Hepatic stellate cell (primary cell): ENCODE measurements around the gene LCN10.
"Not testable (repeated sequence)": the region's sequence is repeated elsewhere in the genome, so short reads cannot be mapped to it uniquely, and the experiment has no call there.

Experiments used
- DNase-seq: peaks from one replicate; pipeline ENCODE4 v3.0.0; 2011; ENCODE audit warnings: low spot score

LCN10 gene

DNA sequence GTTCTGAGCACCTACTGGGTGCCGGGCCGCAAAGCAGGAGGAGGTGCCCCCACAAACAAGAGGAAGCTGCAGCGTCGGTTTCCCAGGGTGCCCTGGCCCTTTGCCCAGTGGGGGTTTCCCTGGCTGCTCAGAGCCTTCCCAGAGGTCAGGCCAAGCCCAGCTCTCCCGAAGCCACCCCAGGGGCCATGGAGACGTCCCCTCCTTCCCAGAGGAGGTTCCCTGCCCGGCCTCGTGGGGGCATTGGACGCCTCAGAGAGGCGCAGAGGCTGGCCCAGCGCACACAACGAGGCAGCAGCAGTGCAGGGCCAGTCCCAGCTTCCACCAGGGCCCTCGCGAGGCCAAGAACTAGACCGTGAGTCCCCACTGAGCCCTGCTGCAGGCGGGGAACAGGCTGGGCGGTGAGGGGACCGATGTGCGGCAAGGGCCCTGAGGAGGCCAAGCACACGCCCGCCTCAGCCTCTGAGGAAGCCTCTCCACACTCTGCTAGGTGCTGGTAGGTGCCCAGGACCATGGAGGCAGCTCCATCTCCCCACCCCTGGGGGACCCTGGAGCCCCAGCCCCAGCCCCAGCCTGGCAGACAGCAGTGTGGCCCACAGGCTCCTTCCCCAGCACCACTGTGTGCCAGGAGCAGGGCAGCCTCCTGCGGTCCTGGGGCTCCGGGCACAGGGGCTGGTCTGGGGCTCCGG, 23.4 kb downstream of the LCN10 start:
- no peak for DNase-seq

DNA sequence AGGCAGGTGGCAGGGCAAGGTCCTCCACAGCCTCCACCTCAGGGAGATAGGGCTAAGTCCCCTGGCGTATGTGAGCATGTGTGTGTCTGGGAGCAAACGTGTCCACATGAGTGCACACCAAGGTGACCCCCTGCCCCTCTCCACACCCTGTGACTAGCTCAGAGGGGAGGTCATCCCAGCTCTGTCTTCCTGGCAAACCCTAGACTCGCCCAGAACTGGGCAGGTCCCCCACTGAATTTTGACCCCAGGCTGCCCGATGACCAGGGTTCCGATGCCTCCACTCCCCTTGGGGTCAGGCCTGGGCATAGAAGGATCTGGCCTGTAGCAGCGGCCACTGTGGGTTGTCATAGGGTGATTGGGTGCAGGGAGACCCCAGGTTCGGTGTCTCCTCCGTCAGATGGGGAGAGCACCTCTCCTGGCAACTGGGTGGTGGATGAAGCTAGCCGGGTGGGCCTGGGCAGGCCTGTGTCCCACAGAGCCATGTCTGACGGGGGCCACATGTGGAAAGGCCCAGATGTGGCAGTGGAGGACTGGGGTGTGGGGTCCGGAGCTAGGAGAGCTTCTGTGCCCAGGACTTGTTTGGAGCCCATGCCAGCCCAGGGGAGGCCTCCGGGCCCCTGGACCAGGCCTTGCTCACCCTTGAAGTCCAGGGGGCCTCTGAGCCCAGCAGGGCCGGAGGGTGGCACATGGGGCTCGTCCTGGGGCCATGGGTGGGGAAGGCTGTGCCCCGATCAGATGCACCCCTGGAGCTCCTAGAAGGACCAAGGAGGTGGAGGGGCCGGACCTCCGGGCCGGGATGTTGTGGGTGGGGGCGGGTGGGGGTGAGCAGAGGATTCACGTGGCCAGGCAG, 24.2 kb downstream of the LCN10 start:
- DNase-seq, result no peak

DNA sequence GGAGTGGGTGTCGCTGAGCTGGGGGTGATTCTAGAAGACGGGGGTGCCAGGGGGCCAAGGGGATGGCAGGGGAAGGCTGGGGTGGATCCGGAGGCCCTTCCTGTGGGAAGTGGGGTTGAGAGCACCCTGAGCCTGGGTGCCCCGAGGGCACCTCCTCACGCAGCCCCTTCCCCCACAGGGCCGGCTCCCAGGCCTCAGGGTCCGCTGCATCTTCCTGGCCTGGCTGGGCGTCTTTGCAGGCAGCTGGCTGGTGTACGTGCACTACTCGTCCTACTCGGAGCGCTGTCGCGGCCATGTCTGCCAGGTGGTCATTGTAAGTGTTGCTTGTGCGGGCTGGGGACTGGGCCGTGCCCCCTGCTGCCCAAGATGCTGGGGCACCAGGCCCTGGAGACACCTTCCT, 25.3 kb downstream of the LCN10 start:
- DNase-seq, result no peak

DNA sequence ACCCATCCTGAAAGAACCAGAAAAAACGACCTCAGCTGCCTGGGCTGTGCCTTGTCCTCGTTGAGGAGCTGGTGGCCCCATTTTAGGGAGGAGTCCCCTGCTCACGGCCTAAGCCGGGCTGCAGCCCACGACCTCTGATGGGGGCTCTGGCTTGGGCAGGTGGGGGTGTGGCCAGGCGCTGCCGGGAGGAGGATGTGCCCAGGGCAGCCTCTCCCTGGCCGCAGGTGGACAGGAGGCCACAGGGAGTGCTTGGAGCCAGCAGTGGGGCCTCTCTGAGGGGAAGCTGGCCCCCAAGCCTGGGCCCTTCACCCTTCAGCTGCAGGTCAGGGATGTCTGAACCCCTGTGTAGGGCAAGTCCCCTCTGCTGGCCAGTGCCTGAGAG, 27.9 kb downstream of the LCN10 start:
- no peak for DNase-seq

DNA sequence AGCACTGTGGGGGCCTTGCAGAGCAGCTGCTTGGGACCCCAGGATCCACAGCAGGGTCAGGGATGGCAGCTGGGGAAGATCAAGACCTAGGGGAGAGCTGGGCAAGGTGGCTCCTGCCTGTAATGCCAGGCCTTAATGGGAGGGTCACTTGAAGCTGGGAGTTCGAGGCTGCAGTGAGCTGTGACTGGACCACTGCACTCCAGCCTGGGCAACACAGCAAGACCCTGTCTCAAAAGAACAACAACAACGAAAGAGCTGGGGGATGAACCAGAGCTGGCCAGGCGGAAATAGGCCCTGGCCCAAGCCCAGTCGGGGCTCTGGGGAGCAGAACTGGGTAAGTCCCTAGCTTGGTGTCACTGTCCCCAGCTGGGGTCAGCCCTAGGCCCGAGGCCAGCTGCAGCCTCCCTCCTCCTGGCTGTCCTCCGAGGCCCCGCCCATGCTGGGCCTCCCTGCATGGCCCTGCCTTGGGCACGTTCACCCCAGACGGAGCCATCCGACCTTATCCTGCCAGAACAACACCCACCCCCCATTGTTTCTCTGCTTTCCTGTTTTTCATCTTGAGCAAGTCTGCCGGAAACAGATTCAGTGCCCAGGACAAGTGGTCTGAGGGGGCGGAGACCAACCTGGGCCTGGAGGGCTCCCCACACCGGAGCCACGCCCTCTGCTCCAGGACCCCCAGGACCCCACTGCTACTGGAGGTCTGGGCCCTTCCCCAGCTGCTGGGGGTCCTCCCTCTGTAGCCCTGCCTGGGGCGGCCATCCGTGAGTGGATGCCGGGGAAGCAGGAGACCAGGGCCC, 28.4 kb downstream of the LCN10 start:
- DNase-seq, result no peak

DNA sequence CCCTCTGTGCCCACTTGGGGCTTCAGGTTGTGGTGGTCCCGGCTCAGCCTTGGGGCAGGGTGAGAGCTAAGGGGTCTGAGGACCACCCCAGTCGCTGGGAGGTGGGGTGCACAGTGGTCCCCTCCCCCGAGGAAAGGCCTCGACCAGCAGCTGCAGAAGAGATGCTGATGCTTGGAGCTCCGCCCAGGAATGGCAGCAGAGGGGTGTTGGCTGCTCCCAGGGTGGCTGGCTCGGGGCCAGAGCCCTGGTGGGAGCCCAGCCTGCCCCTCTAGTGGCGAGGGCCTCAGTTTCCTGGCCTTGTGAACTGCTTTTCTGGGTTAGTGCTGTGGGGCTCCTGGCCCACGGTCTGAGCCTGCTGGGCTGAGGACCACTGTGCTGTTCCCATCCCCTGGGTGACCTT, 29.2 kb downstream of the LCN10 start:
- no peak for DNase-seq

DNA sequence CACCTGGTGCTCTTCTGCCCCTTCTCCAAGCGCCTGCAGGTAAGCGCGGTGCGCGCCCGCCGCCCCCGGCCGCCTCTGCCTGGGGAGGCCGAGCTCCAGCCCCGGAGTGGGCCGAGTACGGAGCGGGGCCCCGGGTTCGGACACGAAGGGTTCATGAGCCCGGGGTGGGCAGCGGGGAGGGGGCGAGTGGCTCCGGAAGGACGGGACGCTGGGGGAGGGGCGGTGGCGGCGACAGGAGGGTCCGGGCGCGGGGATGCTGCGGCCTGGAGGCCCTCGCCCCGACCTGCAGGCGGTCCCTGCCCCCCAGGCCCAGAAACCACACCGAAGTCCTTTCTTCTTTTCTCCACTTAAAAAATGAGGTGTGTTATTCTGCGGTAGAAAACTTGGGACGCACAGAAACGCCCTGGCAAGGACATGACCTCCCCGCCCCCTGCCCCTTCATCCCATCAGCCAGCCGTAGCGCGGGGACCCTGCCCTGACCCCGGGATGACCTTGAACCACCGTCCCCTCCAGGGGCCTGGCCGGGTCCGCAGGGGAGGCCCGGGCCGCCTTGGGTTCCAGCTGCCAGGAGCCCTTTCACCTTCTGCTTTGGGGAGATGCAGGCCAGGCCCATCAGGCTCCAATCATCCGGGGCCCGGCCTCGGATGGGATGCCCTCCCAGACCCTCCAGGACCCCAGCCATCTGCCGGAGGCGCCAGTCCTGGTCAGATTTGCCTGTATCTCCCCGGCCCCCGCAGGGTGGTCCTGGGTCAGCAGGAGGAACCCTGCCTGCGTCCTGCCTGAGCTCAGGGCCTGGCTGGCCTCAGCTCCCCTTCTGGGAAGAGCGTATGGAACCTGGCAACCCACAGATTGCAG, 29.8 kb downstream of the LCN10 start:
- DNase-seq, result no peak

DNA sequence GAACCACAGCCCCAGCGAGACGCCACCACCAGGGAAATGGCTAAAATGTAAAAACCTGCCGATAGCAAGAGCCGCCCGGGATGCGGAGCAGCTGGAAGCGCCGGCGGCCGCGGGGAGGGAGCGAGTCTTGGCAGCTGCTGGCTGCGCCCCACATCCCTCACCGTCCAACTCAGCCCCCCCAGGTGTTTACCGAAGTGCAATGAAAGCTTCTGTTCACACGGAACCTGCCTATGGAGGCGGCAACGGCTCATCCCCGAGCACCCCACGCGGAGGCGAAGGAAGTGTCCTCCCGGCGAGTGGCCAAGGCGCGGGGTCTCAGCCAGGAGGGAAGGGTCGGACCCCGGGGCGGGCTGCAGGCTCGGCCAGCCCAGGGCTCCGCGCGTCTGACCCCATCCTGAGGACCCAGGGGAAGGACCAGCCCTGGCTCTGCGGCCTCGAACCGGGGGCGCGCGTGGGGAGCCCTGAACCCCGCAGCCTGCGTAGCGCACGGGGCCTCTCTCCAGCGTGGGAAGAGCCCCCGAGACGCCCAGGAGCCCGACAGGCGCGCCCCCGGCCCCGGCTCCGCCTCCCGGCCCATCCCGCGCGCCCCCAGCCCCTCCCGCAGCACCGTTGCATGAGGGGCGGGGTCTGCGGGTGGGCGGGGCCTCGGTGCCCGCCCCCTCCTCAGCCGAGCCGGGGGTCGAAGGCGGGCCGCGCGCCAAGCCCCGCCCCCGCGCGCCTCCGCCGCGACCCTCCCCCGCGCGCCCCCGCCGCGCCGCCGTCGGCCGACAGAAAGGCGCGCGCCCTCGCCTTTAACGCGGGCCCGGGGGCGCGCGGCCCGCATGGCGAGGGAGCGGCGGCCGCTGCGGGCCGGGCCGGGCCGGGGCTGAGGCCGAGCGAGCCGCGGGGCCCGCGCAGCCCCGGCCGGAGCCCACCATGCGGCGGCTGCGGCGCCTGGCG, 30.7 kb downstream of the LCN10 start, which contains the start of gene DIPK1B:
Gene DIPK1B, plus strand, starts transcription at position 822 of the 939 bp plus-strand sequence. Its CDS starts 94 bp downstream, at position 916.
- no peak for DNase-seq

DNA sequence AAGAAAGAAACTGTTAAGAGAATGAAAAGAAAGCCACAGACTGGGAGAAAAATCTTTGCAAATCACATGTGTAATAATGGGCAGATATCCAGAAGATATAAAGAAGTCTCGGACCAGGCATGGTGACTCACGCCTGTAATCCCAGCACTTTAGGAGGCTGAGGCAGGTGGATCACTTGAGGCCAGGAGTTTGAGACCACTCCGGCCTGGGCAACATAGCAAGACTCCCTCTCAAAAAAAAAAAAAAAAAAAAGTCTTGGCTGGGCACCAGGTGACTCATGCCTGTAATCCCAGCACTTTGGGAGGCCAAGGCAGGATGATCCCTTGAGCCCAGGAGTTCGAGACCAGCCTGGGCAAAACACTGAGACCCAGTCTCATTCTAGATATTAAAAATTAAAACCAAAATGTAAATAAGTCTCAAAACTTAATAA, 31.5 kb downstream of the LCN10 start:
- not testable (repeated sequence) for DNase-seq

DNA sequence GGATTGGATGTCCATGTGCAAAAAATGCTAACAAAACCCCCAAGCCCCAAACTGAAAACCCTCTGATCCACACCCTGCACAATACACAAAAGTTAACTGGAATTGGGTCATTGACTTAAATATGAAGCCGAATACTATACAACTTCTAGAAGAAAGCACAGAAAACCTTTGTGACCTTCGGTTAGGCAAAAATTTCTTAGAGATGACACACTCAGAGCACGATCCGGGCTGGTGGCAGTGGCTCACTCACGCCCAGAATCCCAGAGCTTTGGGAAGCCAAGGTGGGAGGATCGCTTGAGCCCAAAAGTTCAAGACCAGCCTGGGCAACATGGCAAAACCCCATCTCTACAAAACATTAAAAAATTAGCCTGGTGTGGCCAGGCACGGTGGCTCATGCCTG, 32.2 kb downstream of the LCN10 start:
- DNase-seq, result no peak

DNA sequence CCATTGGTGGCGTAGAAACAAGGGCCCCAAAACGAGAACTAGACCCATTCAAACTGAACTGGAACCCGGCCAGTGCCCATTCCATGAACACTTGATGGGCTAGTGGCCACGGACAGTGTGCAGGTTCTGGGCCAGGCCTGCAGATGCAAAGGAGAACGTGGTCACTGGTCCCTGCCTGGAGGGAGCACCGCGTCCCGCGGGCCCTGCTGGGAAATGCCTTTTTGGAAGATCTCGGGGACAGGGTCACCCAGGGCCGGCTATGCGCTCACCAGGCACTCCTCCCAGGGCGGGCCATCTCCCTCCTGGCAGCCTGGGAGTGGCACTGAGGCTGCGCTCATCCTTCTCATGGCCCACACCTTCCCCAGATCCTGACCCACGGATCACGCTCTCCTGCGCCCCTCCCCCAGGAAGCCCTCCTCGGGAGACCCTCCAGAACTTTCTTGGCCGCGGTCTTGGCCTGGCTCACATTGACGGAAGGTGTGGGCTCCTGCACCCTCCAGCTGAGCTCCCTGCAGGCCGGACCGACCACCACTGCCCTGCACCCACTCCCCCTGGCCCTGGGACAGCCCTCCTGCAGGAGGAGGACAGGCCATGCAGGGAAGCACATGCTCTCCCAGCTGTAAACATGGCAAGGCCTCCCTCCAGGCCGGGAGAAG, 33.2 kb downstream of the LCN10 start:
- DNase-seq, result no peak

DNA sequence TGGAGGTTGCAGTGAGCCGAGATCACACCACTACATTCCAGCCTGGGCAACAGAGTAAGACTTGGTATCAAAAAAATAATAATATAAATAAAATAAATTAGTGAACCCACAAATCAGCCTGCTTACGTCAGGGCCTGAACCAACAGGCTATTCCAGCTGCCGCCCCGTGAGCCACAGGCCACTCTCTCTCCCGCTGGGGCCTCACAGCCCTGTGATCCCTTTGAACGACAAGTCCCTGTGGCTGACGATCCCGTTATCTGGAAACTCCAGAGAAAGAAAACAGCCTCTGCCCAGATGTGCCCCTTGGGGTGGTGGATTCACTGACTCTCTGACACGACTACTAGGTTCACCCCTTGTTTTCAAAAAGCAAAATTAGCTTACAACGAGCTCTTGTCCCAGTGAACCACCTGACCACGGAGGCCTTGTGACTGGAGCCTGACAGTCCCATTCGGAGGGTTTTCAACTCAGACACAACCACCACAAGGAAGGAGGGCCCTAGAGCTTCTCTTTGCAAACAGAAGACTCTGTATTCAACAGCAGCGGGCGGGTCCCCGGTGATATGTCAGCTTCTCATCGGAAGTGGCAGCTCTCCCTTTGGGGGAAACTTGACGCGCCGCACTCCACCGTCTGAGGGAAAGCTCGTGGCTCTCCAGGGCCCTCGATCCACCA, 34.8 kb downstream of the LCN10 start:
- DNase-seq, result no peak

DNA sequence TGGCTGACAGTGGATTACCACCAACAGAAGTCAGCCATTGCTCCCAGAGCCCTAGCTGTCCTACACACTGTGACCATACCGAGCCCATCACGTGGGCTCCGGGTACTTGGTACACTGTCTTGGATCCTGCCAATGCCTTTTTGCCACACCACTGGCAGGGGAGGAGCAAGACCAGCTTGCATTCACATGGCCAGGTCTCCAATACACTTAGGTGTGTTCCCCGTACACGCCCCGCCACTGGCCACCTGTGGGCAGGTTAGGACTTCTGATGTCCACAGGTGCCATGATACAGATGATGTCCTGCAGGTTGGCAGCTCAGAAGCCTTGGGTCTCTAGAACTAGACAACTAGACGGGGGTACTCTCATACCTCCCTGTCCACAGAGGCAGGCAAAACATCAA, 35.7 kb downstream of the LCN10 start:
- no peak for DNase-seq

DNA sequence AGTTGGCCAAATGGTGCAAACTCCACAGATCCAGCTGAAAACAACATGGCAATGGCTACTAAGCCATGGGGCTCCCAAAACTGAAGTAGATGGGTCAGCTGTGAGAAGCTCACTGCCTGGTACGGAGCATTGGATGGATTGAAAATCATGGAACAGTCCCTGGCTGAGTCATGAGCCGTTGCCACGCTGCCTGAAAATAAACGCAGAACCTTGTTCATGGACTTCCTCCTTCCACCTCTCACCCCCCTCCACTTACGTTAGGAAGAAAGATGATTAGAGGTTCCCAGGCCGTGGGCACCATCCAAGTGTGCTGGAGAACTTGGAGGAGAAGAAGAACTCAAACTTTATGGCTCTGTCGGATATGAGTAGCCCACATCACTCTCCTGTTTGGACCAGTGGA, 37.2 kb downstream of the LCN10 start:
- no peak for DNase-seq

DNA sequence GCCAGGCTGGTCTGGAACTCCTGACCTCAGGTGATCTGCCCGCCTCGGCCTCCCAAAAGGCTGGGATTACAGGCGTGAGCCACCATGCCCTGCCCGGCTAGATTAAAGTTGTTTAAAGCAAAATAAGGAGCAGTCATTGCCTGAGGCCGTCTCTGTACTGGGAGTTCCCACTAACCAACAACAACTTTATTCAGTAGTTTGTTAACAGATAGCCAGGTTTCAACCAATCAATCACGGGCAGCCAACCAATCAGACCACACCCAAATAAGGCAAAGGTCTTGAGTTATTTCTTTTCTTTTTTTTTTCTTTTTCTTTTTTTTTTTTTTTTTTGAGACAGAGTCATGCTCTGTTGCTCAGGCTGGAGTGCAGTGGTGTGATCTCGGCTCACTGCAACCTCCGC, 38.0 kb downstream of the LCN10 start:
- not testable (repeated sequence) for DNase-seq

DNA sequence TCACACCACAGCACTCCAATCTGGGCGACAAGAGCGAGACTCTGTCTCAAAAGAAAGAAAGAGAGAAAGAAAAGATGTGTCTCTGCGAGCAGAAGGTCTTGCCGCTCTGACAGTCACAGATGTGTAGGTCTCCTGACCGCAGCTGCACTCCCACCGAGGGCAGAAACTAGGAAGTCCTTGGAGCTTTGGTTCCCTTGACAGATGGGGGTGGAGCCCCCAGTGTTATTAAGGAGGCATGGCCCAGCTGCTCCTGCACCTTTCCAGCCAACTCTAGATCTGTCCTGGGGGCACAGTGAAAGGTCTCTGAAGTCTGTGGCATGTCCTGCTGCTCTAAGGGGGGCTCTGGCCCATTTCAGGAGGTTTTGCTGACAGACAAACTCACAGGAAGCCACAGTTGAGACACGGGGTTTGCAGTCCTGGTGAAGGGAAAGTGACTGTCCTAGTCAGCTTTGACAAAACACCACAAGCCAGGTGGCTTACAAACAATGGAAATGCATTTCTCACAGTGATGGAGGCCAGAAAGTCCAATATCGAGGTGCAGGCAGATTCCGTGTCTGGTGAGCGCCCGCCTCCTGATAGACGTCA, 39.4 kb downstream of the LCN10 start:
- no peak for DNase-seq

DNA sequence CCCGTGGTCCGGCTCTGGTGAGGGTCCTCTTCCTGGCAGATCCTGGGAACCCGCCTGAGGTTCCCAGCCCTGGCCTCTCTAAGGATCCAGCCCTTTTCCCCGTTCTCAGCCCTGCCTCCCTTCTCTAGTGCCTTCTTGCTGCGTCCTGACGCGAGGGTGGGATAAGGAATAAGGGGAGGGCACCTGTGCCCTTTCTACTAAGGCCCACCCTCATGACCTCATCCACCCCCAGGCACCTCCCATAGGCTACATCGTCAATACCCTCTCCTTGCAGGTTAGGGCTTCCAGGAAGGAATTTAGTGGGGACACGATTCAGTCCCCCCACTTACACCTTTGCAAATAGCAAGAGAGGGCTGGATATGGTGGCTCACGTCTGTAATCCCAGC, 41.1 kb downstream of the LCN10 start:
- DNase-seq, result no peak

DNA sequence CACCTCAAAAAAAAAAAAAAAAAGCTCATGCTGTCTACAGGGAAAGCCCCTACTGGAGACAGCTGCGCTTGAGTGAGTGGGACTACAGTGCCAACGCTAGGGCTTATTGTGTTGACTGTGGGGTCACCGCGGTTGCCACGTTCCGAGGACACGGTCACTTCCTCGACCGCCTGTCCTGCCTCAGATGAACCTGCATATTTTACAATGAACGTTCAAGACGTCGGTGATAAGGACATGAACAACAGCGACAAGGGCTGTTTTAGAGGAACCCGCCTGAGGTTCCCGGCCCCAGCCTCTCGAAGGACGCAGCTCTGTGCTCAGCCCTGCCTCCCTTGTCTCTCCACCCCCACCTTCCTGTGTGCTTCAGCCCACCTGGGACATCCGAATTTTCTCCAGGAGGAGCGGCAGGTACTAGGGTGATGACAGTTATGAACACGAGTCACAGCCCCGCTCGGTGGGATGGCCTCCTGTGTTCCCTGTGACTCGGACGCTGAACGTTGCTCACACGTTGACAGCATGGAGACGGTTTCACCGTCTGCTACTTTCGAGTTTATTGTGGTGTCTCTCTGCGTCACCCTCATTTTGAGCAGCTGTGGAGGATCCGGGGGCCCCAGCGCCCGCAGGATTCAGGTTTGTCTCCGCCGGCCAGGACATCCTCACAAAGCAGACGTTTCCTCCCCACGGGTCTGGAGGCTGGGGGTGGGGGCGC, 41.6 kb downstream of the LCN10 start:
- no peak for DNase-seq
